Cardiac fibroblast (primary cell): Measurements from ENCODE around the gene EXD3.

Experiments
- DNase-seq, 2 donors: peaks; one replicate each; pipeline versions ENCODE4 v3.0.0 to v3.0.0-alpha.2; 2010; ENCODE audit warnings: low read depth in 2 of 2
- H3K4me3 ChIP-seq, 2 donors: replicated peaks in 1 of 2; 1 replicate in 1 of 2; 2 replicates in 1 of 2; pipeline ENCODE4 v1.5.1; 2011; ENCODE audit warnings: low read depth in 2 of 2, low read length in 2 of 2, mild to moderate bottlenecking in 2 of 2, moderate library complexity in 1 of 2
- TF ChIP-seq, protein P1 (sequence below): IDR thresholded peaks from one replicate; pipeline ENCODE4 v1.5.1; 2011; ENCODE audit warnings: low read depth, mild to moderate bottlenecking, low read length, inconsistent platforms

Gene EXD3

DNA sequence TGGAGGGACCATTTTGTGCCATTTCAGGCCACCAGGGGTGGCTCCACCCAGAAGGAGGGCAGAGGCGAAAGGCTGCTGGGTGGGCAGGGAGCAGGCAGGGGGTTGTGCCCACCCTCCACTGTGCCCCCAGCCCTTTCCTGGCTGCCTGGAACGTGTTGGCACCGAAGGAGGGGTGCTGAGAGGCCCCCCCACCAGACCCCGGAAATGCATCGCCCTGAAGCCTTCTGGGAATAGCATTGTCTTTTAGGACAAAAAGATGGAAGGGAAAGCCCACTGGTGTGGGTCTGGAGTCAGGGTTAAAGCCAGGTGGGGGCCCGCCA, 5.3 kb upstream of the EXD3 start:
- no peak for DNase-seq
- H3K4me3 ChIP-seq = no peak overlapping the region
- TF ChIP-seq, protein P1, sequence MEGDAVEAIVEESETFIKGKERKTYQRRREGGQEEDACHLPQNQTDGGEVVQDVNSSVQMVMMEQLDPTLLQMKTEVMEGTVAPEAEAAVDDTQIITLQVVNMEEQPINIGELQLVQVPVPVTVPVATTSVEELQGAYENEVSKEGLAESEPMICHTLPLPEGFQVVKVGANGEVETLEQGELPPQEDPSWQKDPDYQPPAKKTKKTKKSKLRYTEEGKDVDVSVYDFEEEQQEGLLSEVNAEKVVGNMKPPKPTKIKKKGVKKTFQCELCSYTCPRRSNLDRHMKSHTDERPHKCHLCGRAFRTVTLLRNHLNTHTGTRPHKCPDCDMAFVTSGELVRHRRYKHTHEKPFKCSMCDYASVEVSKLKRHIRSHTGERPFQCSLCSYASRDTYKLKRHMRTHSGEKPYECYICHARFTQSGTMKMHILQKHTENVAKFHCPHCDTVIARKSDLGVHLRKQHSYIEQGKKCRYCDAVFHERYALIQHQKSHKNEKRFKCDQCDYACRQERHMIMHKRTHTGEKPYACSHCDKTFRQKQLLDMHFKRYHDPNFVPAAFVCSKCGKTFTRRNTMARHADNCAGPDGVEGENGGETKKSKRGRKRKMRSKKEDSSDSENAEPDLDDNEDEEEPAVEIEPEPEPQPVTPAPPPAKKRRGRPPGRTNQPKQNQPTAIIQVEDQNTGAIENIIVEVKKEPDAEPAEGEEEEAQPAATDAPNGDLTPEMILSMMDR = no peak

DNA sequence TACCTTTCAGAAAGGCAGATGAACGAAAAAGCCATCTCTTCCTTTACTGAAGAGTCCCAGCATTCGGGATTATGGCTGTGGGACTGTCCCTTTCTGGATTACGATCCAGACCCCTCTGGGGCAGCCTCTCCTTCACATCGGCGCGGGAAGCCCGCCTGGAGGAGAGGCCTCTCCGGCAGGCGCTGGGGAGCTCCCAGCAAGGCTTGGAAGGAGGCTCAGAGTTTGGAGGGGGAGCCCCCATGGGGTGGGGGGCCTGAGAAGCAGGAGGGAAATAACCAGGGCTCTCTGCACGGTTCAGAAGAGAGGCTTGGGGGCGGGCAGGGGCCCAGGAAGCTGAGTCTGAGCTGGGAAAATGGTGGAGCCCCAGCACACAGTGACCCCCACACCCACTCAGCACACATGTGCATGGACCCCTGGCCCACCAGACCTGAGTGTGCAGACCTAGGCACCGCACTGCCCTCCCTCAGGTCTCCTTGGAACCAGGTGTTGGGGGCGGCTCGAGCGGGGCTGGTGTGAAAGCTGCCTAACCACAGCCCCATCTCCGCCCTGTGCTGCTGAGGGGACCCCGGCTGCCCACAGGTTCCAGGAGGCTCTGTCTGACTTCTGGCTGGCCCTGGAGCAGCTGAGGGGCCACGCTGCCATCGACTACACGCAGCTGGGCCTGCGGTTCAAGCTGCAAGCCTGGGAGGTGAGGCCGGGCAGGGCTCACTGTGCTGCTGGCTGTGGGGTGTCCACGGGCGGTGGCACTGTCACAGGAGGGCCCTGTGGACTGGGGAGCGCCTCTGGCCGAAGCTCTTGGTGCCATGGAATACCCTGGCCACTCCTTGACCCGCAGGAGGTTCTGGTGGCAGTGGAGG, 4.7 kb upstream of the EXD3 start:
- no peak for DNase-seq
- H3K4me3 ChIP-seq = no peak overlapping the region
- TF ChIP-seq, protein P1 = no peak

DNA sequence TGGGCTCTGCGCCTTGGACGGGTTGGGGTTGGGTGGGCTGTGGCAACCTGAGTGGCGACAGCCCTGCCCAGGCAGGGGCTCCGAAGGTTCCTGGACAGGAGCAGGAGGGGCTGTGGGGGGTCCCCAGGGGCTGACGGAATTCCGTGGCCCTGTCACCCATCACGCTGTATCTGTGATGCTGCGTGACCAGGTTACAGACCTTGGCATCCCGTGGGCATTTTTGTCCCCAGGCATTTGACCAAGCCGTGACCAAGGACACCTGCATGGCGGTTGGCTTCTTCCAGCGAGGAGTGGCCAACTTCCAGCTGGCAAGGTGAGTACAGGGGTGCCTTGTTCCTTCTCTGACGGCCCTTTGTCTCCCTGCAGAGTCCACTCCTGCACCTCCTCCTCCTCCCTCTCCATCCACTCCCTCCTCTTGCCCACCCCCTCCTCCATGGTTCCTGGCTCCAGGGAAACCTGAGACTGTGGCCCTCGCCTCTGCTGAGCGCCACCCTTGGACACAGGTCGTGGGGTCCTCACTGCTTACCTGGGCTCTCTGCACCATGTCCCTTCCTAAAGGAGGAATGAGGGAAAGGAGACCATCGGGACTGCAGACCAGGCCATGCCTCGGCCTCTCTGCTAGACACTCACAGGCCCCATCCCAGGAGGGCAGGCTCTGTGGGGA, 3.2 kb upstream of the EXD3 start:
- TF ChIP-seq, protein P1 = no peak
- DNase-seq = no peak
- H3K4me3 ChIP-seq = no peak overlapping the region

DNA sequence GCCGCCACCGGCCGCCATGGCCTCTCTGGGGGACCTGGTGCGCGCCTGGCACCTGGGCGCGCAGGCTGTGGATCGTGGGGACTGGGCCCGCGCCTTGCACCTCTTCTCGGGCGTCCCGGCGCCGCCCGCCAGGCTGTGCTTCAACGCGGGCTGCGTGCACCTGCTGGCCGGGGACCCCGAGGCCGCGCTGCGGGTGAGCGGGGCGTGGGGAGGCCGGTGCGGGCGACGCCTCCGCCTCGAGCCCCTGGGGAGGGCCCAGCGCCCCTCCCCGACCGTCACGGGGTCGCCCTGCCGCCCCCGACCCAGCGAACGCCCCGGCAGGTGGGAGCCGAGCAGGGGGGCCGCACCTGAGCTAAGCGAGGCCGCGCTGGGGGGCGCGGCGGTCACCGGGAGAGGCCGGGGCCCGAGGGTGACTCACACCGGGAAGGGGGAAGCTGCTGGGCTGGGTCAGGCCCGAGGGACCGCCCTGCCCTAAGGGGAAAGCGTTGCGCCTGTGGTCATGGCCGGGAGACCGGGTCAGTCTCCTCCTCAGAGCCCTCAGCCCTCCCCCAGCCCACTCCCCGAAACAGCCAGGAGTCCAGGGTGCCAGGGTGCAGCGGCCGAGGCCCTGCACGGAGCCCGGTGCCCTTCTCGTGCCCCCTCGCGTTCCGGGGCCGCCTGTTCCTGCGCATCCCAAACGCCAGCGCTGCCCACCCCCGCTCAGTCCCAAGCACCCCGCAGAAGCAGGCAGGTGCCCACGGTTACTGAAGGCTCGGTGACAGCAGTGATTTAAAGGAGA, 741 bp upstream of the EXD3 start:
- peak overlapping the region in 1 of 2 donors; percentile 35 for H3K4me3 ChIP-seq
- DNase-seq = no peak
- TF ChIP-seq, protein P1 = no peak

DNA sequence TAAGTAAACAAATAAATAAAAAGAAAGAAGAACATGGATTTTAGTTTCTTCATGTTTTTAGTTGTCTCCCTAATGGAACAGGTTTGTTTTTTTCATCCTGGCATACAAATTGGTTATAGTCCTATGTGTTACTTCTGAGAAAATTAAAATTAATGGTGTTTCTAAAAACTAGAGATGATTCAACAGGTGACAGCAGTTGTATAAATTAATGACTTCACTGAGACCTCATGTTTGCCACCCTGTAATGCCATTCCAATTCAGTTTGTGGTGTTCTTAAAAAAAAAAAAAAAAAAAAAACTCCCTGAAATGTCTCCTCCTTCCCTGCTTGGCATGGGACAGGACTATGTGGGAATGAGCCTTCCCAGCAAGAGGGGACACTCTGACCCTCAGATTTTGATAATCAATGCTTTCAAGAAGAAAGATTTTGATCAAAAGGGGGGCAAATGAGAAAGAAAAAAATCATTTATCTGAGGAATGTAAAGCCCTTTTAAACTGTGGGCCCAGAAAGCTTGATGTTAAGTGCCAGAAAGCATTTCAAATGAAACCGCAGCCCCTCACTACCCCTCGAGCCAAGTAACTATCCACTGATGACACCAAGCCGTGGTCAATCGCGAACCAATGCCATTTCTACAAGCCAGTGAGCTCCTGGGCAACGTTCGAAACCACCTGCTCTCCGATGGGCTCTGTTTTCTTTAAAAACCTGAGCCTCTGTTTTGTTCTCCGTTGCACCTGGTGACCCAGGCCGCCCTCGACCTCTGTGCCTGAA, 941 bp downstream of the EXD3 start:
- TF ChIP-seq, protein P1 = no peak
- peak overlapping the region; percentile 59 to 61 for H3K4me3 ChIP-seq
- DNase-seq = no peak
